IMR-90 (cell line): Measurements from ENCODE around the gene EMC8. TPM values are rescaled to one million over a fixed set of nuclear protein-coding genes. Genes with fewer than 3 reads are reported as not detected.

Source experiments
- ATAC-seq: fragments of 200-7000 bp; cut with Tn5 transposase; 2 replicates; pipeline ENCODE4 v1.9.1; 2020; ENCODE audit warnings: low read depth, mild to moderate bottlenecking, moderate library complexity
- BruUV-seq: library from RNA; stranded (reverse); fragments of 400-500 nt; replicated peaks from 2 replicates; lab custom pipeline; 2021; lab: Mats Ljungman, UMichigan
- CTCF ChIA-PET: fragments of 300-600 bp; formaldehyde crosslinking; extraction: SDS; loops from one replicate; lab custom pipeline; 2021; ENCODE audit warnings: antibody characterized with exemption; lab: Yijun Ruan, JAX
- POLR2A ChIA-PET: fragments of 300-600 bp; sonication (Branson Sonifier 250); formaldehyde crosslinking; loops from one replicate; lab custom pipeline; 2022; ENCODE audit warnings: antibody characterized with exemption; ENCODE audit not compliant: unreplicated experiment; lab: Charles Lee
- DNase-seq: peaks from one replicate; pipeline ENCODE4 v3.0.0; 2013
- H2AFZ ChIP-seq: replicated peaks from 2 replicates; pipeline ENCODE3; 2013; ENCODE audit warnings: low read length, mild to moderate bottlenecking; ENCODE audit not compliant: poor library complexity
- H2AK5ac ChIP-seq: 2 replicates; pipeline ENCODE4 v1.6.1; 2013; ENCODE audit warnings: low read depth, low read length, inconsistent platforms
- H2AK9ac ChIP-seq: replicated peaks from 2 replicates; pipeline ENCODE3; 2013; ENCODE audit warnings: mild to moderate bottlenecking, low read depth, low read length, moderate library complexity; ENCODE audit not compliant: poor library complexity
- H2BK120ac ChIP-seq: 2 replicates; pipeline ENCODE4 v1.6.1; 2013; ENCODE audit warnings: low read depth, low read length, inconsistent platforms
- H2BK15ac ChIP-seq: 3 replicates; pipeline ENCODE4 v1.6.1; 2013; ENCODE audit warnings: low read depth, low read length, inconsistent platforms
- H2BK20ac ChIP-seq: 2 replicates; pipeline ENCODE4 v1.6.1; 2013; ENCODE audit warnings: low read depth, mild to moderate bottlenecking, inconsistent platforms, low read length, moderate library complexity
- H2BK5ac ChIP-seq: 2 replicates; pipeline ENCODE4 v1.6.1; 2013; ENCODE audit warnings: mild to moderate bottlenecking, low read depth, low read length, inconsistent platforms; ENCODE audit not compliant: poor library complexity, severe bottlenecking
- H3K14ac ChIP-seq: replicated peaks from 2 replicates; pipeline ENCODE4 v1.6.1; 2013; ENCODE audit warnings: low read depth, low read length, inconsistent platforms
- H3K18ac ChIP-seq: 2 replicates; pipeline ENCODE4 v1.6.1; 2013; ENCODE audit warnings: low read depth, low read length, control low read depth
- H3K23ac ChIP-seq: 2 replicates; pipeline ENCODE4 v1.6.1; 2013; ENCODE audit warnings: low read depth, low read length, inconsistent platforms
- H3K27ac ChIP-seq: 2 replicates; pipeline ENCODE4 v1.5.1; 2013; ENCODE audit warnings: mild to moderate bottlenecking, control low read depth, low read length; ENCODE audit not compliant: insufficient read depth
- H3K27me3 ChIP-seq: 2 replicates; pipeline ENCODE4 v1.6.1; 2013; ENCODE audit warnings: low read length; ENCODE audit not compliant: control insufficient read depth, insufficient read depth
- H3K36me3 ChIP-seq: 2 replicates; pipeline ENCODE4 v1.6.1; 2013; ENCODE audit warnings: low read length, mixed read lengths; ENCODE audit not compliant: control insufficient read depth, insufficient read depth
- H3K4ac ChIP-seq: 2 replicates; pipeline ENCODE4 v1.6.1; 2013; ENCODE audit warnings: low read depth, low read length, inconsistent platforms
- H3K4me1 ChIP-seq: 2 replicates; pipeline ENCODE4 v1.6.1; 2013; ENCODE audit warnings: low read length, mixed read lengths; ENCODE audit not compliant: control insufficient read depth, insufficient read depth
- H3K4me2 ChIP-seq: 2 replicates; pipeline ENCODE4 v1.6.1; 2013; ENCODE audit warnings: low read depth, mild to moderate bottlenecking, control low read depth, low read length, moderate library complexity
- H3K4me3 ChIP-seq: 2 replicates; pipeline ENCODE4 v1.5.1; 2013; ENCODE audit warnings: low read depth, mild to moderate bottlenecking, control low read depth, low read length, moderate library complexity; ENCODE audit not compliant: insufficient read depth
- H3K56ac ChIP-seq: 2 replicates; pipeline ENCODE4 v1.6.1; 2013; ENCODE audit warnings: low read length, inconsistent platforms; ENCODE audit not compliant: insufficient read depth; ENCODE audit errors: extremely low read depth
- H3K79me1 ChIP-seq, 2 experiments: 2 replicates each; pipeline ENCODE4 v1.6.1; 2013; ENCODE audit warnings: low read length in 2 of 2, inconsistent platforms in 1 of 2, low read depth in 1 of 2
- H3K9ac ChIP-seq: 2 replicates; pipeline ENCODE4 v1.6.1; 2013; ENCODE audit warnings: low read depth, low read length, control low read depth
- H3K9me1 ChIP-seq: 2 replicates; pipeline ENCODE4 v1.6.1; 2013; ENCODE audit warnings: low read length, inconsistent platforms; ENCODE audit not compliant: insufficient read depth
- H3K9me3 ChIP-seq: 2 replicates; pipeline ENCODE4 v1.6.1; 2013; ENCODE audit warnings: low read length; ENCODE audit not compliant: control insufficient read depth, insufficient read depth
- H4K20me1 ChIP-seq: 2 replicates; pipeline ENCODE4 v1.6.1; 2013; ENCODE audit warnings: low read length, inconsistent platforms; ENCODE audit not compliant: insufficient read depth
- H4K5ac ChIP-seq: 2 replicates; pipeline ENCODE4 v1.6.1; 2013; ENCODE audit warnings: mild to moderate bottlenecking, low read depth, low read length, control low read depth
- H4K8ac ChIP-seq, 2 experiments: 2 replicates each; pipeline ENCODE4 v1.6.1; 2013; ENCODE audit warnings: low read depth in 2 of 2, low read length in 2 of 2, control low read depth in 1 of 2, inconsistent platforms in 1 of 2
- H4K91ac ChIP-seq: 2 replicates; pipeline ENCODE4 v1.6.1; 2013; ENCODE audit warnings: low read depth, low read length, inconsistent platforms; ENCODE audit not compliant: insufficient read depth
- BHLHE40 ChIP-seq: fragments of 150-350 bp; IDR thresholded peaks from 2 replicates; pipeline ENCODE4 v1.6.1; 2016; ENCODE audit warnings: mild to moderate bottlenecking, low read depth, low read length
- CEBPB ChIP-seq: IDR thresholded peaks from 2 replicates; pipeline ENCODE4 v1.6.1; 2012; ENCODE audit warnings: low read depth, low read length, improper control_type of control experiment
- CHD1 ChIP-seq: IDR thresholded peaks from 2 replicates; pipeline ENCODE4 v1.6.1; 2012; ENCODE audit warnings: low read depth, low read length, improper control_type of control experiment
- CTCF ChIP-seq: conservative IDR thresholded peaks from 2 replicates; pipeline ENCODE4 v1.5.1; 2012; ENCODE audit warnings: mild to moderate bottlenecking, low read depth, low read length, improper control_type of control experiment
- ELK1 ChIP-seq: fragments of 150-350 bp; IDR thresholded peaks from 2 replicates; pipeline ENCODE4 v1.6.1; 2016; ENCODE audit warnings: low read depth, mild to moderate bottlenecking, low read length, moderate library complexity, borderline replicate concordance
- FOS ChIP-seq: fragments of 150-350 bp; IDR thresholded peaks from 2 replicates; pipeline ENCODE4 v1.6.1; 2016; ENCODE audit warnings: low read depth, low read length
- MAFK ChIP-seq: IDR thresholded peaks from 2 replicates; pipeline ENCODE4 v1.6.1; 2012; ENCODE audit warnings: low read depth, low read length, improper control_type of control experiment
- MAZ ChIP-seq: IDR thresholded peaks from 2 replicates; pipeline ENCODE4 v1.6.1; 2012; ENCODE audit warnings: low read depth, mild to moderate bottlenecking, low read length, improper control_type of control experiment, moderate library complexity, borderline replicate concordance
- MXI1 ChIP-seq: IDR thresholded peaks from 2 replicates; pipeline ENCODE4 v1.6.1; 2012; ENCODE audit warnings: low read depth, mild to moderate bottlenecking, low read length, moderate library complexity, borderline replicate concordance
- NFE2L2 ChIP-seq: fragments of 150-350 bp; IDR thresholded peaks from 2 replicates; pipeline ENCODE4 v1.6.1; 2016; ENCODE audit warnings: low read depth, mild to moderate bottlenecking, low read length
- POLR2A ChIP-seq: IDR thresholded peaks from 2 replicates; pipeline ENCODE4 v1.6.1; 2012; ENCODE audit warnings: mild to moderate bottlenecking, low read depth, low read length
- RAD21 ChIP-seq: IDR thresholded peaks from 2 replicates; pipeline ENCODE4 v1.6.1; 2012; ENCODE audit warnings: low read length, improper control_type of control experiment
- RCOR1 ChIP-seq: IDR thresholded peaks from 2 replicates; pipeline ENCODE4 v1.6.1; 2012; ENCODE audit warnings: mild to moderate bottlenecking, low read length, improper control_type of control experiment; ENCODE audit not compliant: insufficient replicate concordance
- RFX5 ChIP-seq: IDR thresholded peaks from 2 replicates; pipeline ENCODE4 v1.8.0; 2012; ENCODE audit warnings: low read depth, mild to moderate bottlenecking, low read length, moderate library complexity
- SMC3 ChIP-seq: fragments of 150-350 bp; IDR thresholded peaks from 2 replicates; pipeline ENCODE4 v1.6.1; 2016; ENCODE audit warnings: low read depth, mild to moderate bottlenecking, antibody characterized with exemption, low read length, moderate library complexity
- USF2 ChIP-seq: fragments of 150-350 bp; IDR thresholded peaks from 2 replicates; pipeline ENCODE4 v1.6.1; 2017; ENCODE audit warnings: mild to moderate bottlenecking, antibody characterized with exemption, low read length, low read depth
- WGBS, 2 experiments: methylation state at CpG; one replicate each; pipeline versions ENCODE4 v1.1.5 to v1.1.7; 2013; ENCODE audit warnings: missing lambda C conversion rate in 2 of 2; ENCODE audit not compliant: insufficient read length in 1 of 2; ENCODE audit errors: extremely low coverage in 2 of 2; 5-methylcytosine and 5-hydroxymethylcytosine counted together
- dilution Hi-C: fragments of 300-500 bp; cut with HindIII; formaldehyde crosslinking; loops from one replicate; pipeline ENCODE4 v1.14.3; 2018; ENCODE audit warnings: low sequenced_read_pairs; ENCODE audit not compliant: unreplicated experiment
- in situ Hi-C: fragments of 300-500 bp; cut with MboI; formaldehyde crosslinking; loops from 3 replicates; pipeline ENCODE4 v1.14.3; 2019; ENCODE audit warnings: low sequenced_read_pairs, inconsistent platforms, mixed read lengths
- intact Hi-C: fragments of 100-400 bp; cut with micrococcal nuclease; formaldehyde crosslinking; loops from 2 replicates; pipeline ENCODE4 v1.10.0; 2022
- polyA plus RNA-seq, 3 experiments: library from polyadenylated mRNA; depleted of rRNA; stranded (reverse); fragments of >200 nt; gene quantifications; 2 replicates each; pipeline ENCODE4 v1.2.3, GENCODE V29; 2012; ENCODE audit warnings: low replicate concordance in 1 of 3
- total RNA-seq: library from RNA; depleted of rRNA; stranded (reverse); fragments of >200 nt; gene quantifications from 2 replicates; pipeline ENCODE4 v1.2.3, GENCODE V29; 2012

EMC8 gene
- total and polyA plus RNA-seq, 2 of the 4 experiments (the other 2 are of a cell fraction) = 23.7 to 48.9 TPM

DNA sequence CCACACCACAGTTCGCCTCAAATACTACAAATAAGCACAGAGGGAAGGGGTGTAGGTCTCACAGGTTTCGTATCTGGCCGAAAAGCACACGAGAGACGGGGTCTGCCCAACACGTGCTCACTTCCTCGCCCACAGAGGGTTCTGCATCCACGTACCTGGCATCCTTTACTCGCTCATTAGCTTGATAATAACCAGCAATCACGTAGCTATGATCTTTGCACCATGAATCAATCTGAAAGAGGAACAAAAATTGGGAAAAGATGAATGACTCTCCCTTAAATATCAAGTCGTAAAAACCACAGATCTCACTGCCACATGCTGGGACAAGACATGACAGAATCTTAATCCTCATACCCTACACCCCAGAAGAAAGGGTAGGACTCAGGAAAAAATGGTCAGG lies 10.5 kb downstream of the EMC8 start:
- no peak overlapping the region for H3K27ac ChIP-seq

More for the DNA sequence above, 10.5 kb downstream of the EMC8 start:
- Histone ChIP-seq H3K36me3 (peaks cover 37% of the 10 kb centered on the region), H2BK15ac (no peak overlapping the region), H3K9ac (no peak overlapping the region), H2BK5ac (no peak overlapping the region), H2AK5ac (no peak overlapping the region), H4K91ac (no peak overlapping the region), H2AFZ (no peak overlapping the region), H3K23ac (no peak overlapping the region), H4K20me1 (peaks cover 71% of the 10 kb centered on the region), H3K9me1 (peaks cover 11% of the 10 kb centered on the region), H3K56ac (no peak overlapping the region), H3K18ac (no peak overlapping the region), H3K14ac (no peak overlapping the region), H3K4me1 (peaks cover 9% of the 10 kb centered on the region), H2BK120ac (no peak overlapping the region), H2BK20ac (no peak overlapping the region), H4K5ac (no peak overlapping the region), H2AK9ac (no peak overlapping the region), H3K79me1 (peaks cover 57 to 87% of the 10 kb centered on the region in 2 experiments), H3K27me3 (no peaks in the 10 kb centered on the region), H3K4ac (no peak overlapping the region), H4K8ac (no peak overlapping the region), H3K4me2 (no peak overlapping the region), H3K9me3 (no peaks in the 10 kb centered on the region), H3K4me3 (no peak overlapping the region)
- dilution Hi-C loops (no loop called here), in situ Hi-C loops (no loop called here), intact Hi-C loops (no loop called here)
- POLR2A ChIA-PET = no interaction called here
- no peak for DNase-seq
- CTCF ChIA-PET = no interaction called here
- 100% methylated on average over 1 of the region's 11 CpGs; no CpG with 5 or more reads in 1 of the 2 experiments for WGBS, 2 experiments
- no peak for TF ChIP-seq POLR2A
- no peak for TF ChIP-seq NFE2L2
- no peak for TF ChIP-seq RFX5
- TF ChIP-seq MAFK = no peak
- TF ChIP-seq BHLHE40 = no peak
- TF ChIP-seq MXI1 = no peak
- TF ChIP-seq CHD1 = no peak
- no peak for TF ChIP-seq SMC3
- TF ChIP-seq FOS = no peak
- no peak for TF ChIP-seq USF2
- no peak for TF ChIP-seq RAD21
- no peak for TF ChIP-seq CEBPB
- TF ChIP-seq ELK1 = no peak
- no peak for TF ChIP-seq CTCF
- no peak for TF ChIP-seq RCOR1
- TF ChIP-seq MAZ = no peak
- BruUV-seq = no TSS peak
- ATAC-seq = no peak
